ENCODE data around the gene THEM5.

The THEM5 gene

DNA sequence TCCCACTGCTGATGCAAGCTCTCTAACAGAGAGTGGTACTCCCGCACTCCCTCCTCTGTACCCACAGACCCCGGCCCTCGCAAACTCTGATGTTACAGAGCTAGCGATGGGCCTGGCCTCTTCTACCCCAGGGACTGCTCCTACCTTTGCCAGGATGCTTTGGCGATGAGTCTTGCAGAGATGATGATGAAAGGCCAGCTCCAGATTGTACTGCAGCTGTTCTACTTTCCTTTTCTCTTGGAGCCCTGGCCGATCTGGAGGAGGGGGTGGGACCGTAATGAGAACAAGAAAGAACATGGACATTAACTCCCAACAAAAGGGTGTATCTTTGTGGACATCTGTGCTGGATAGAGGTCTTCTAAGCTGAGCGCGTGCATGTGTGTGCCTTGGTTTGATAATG lies 42.3 kb downstream of the THEM5 start:
- no peaks in the 10 kb centered on the region; the same call in 1 of the 2 replicates for H3F3A ChIP-seq (ENCODE audit: insufficient read depth, low read length)
- DNase-seq: no peak
- H3K27me3 ChIP-seq (replicated peaks; ENCODE audit: insufficient read depth, low read length): no peaks in the 10 kb centered on the region
- H3K27ac ChIP-seq (ENCODE audit: low read length): no peak overlapping the region
- no peak overlapping the region for H3K4me3 ChIP-seq (ENCODE audit: low read length)
- H3K79me2 ChIP-seq (ENCODE audit: low read length): no peaks in the 10 kb centered on the region
- no peaks in the 10 kb centered on the region for H3K9me2 ChIP-seq (replicated peaks; ENCODE audit: insufficient read depth, low read length)
- no peak overlapping the region for H2AFZ ChIP-seq (ENCODE audit: low read length)
- H3K4me2 ChIP-seq (ENCODE audit: low read depth, low read length): no peak overlapping the region
- H3K36me3 ChIP-seq (replicated peaks; ENCODE audit: insufficient read depth, low read length): no peaks in the 10 kb centered on the region
- TF ChIP-seq EZH2 (optimal IDR thresholded peaks at IDR 0.05; ENCODE audit: low read depth, low read length) (no peak), EZH2phosphoT487 (IDR thresholded peaks at IDR 0.05; ENCODE audit: low read length) (no peak)
- TF ChIP-seq, protein P1, sequence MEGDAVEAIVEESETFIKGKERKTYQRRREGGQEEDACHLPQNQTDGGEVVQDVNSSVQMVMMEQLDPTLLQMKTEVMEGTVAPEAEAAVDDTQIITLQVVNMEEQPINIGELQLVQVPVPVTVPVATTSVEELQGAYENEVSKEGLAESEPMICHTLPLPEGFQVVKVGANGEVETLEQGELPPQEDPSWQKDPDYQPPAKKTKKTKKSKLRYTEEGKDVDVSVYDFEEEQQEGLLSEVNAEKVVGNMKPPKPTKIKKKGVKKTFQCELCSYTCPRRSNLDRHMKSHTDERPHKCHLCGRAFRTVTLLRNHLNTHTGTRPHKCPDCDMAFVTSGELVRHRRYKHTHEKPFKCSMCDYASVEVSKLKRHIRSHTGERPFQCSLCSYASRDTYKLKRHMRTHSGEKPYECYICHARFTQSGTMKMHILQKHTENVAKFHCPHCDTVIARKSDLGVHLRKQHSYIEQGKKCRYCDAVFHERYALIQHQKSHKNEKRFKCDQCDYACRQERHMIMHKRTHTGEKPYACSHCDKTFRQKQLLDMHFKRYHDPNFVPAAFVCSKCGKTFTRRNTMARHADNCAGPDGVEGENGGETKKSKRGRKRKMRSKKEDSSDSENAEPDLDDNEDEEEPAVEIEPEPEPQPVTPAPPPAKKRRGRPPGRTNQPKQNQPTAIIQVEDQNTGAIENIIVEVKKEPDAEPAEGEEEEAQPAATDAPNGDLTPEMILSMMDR (IDR thresholded peaks at IDR 0.05; ENCODE audit: low read length): no peak
- H3K9me3 ChIP-seq (replicated peaks; ENCODE audit: insufficient read depth, low read length): no peaks in the 10 kb centered on the region
- no peaks in the 10 kb centered on the region for H4K20me1 ChIP-seq (ENCODE audit: insufficient read depth, low read length)
- peaks cover 19% of the 10 kb centered on the region for H3K4me1 ChIP-seq (ENCODE audit: low read length)
- no peak overlapping the region for H3K9ac ChIP-seq (ENCODE audit: low read length)

DNA sequence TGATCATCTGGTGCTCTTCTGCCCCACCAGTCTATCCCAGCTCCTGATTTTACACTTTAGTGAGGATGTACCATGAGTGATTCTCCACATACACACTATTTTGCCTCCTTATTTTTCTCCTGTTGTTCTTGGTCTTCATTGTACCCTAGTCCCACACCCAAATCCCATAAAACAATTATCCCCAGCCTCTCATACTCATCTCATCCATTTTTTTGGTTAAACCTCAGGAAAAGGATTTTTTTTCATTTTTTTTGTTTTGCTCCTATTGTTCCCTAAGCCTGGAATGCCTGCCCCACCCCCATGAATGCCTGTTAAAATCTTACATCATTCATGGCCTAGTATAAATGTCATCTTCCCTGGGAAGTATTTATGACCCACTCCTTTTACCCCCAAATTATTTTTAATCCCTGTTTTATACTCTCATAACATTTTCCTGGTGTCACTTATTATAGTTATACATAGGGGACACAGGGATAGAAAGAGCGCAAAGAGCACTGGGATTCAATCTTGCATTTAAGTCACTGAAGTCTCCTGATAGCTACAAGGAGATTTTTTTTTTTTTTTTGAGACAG lies 43.4 kb downstream of the THEM5 start:
- no peak overlapping the region for H2AFZ ChIP-seq (ENCODE audit: low read length)
- no peaks in the 10 kb centered on the region for H3F3A ChIP-seq (ENCODE audit: insufficient read depth, low read length)
- no peak overlapping the region for H3K4me3 ChIP-seq (ENCODE audit: low read length)
- H3K36me3 ChIP-seq (replicated peaks; ENCODE audit: insufficient read depth, low read length): no peaks in the 10 kb centered on the region
- H3K9me3 ChIP-seq (replicated peaks; ENCODE audit: insufficient read depth, low read length): no peaks in the 10 kb centered on the region
- no peak overlapping the region for H3K4me2 ChIP-seq (ENCODE audit: low read depth, low read length)
- DNase-seq: no peak
- no peaks in the 10 kb centered on the region for H4K20me1 ChIP-seq (ENCODE audit: insufficient read depth, low read length)
- H3K9ac ChIP-seq (ENCODE audit: low read length): no peak overlapping the region
- TF ChIP-seq EZH2 (optimal IDR thresholded peaks at IDR 0.05; ENCODE audit: low read depth, low read length) (no peak), EZH2phosphoT487 (IDR thresholded peaks at IDR 0.05; ENCODE audit: low read length) (no peak)
- TF ChIP-seq, protein P1 (IDR thresholded peaks at IDR 0.05; ENCODE audit: low read length): no peak
- H3K27me3 ChIP-seq (replicated peaks; ENCODE audit: insufficient read depth, low read length): no peaks in the 10 kb centered on the region
- no peak overlapping the region for H3K27ac ChIP-seq (ENCODE audit: low read length)
- no peaks in the 10 kb centered on the region for H3K9me2 ChIP-seq (replicated peaks; ENCODE audit: insufficient read depth, low read length)
- H3K4me1 ChIP-seq (ENCODE audit: low read length): peaks cover 8% of the 10 kb centered on the region
- no peaks in the 10 kb centered on the region for H3K79me2 ChIP-seq (ENCODE audit: low read length)

DNA sequence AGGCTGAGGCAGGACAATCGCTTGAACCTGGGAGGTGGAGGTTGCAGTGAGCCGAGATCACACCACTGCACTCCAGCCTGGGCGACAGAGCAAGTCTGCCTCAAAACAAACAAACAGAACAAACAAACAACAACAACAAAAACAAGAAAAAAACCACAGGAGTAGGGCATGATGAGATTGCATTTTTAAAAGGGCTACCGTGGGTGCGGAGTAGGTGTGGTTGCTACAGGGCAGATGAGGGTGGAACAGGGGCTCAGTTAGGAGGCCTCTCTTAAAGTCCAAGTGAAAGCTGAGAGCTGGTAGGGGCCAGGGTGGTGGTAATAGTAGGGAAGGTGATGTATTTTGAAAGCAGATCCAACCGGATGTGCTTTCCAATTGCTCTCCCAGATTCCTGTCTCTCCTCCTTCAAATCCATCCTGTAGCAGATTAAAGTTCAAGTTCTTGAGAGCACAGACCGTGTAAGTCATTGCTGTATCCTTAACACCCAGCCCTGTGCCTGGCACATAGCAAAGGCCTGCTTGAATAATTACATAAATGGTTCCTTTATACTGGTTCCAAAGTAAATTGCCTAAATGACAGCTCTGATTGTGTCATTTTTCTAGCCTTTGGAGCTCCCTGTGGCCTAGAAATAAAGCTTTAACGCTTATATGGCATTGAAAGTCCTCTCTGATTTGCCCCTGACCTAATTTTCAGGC lies 44.1 kb downstream of the THEM5 start:
- Histone ChIP-seq H3K4me2 (ENCODE audit: low read depth, low read length) (no peak overlapping the region), H2AFZ (ENCODE audit: low read length) (no peak overlapping the region), H3K9me3 (replicated peaks; ENCODE audit: insufficient read depth, low read length) (no peaks in the 10 kb centered on the region), H3K9me2 (replicated peaks; ENCODE audit: insufficient read depth, low read length) (no peaks in the 10 kb centered on the region), H3K27ac (ENCODE audit: low read length) (no peak overlapping the region), H3K79me2 (ENCODE audit: low read length) (no peaks in the 10 kb centered on the region), H4K20me1 (ENCODE audit: insufficient read depth, low read length) (no peaks in the 10 kb centered on the region), H3F3A (ENCODE audit: insufficient read depth, low read length) (no peaks in the 10 kb centered on the region), H3K27me3 (replicated peaks; ENCODE audit: insufficient read depth, low read length) (no peaks in the 10 kb centered on the region), H3K4me3 (ENCODE audit: low read length) (no peak overlapping the region), H3K9ac (ENCODE audit: low read length) (no peak overlapping the region), H3K4me1 (ENCODE audit: low read length) (peaks cover 1% of the 10 kb centered on the region; the same call in 1 of the 2 replicates), H3K36me3 (replicated peaks; ENCODE audit: insufficient read depth, low read length) (no peaks in the 10 kb centered on the region)
- TF ChIP-seq EZH2phosphoT487 (IDR thresholded peaks at IDR 0.05; ENCODE audit: low read length) (no peak), EZH2 (optimal IDR thresholded peaks at IDR 0.05; ENCODE audit: low read depth, low read length) (no peak)
- TF ChIP-seq, protein P1 (IDR thresholded peaks at IDR 0.05; ENCODE audit: low read length): no peak
- no peak for DNase-seq

All from MM.1S (cell line).